CD14-positive monocyte (primary cell): ENCODE results near the gene MAL. TPM values are rescaled to one million over a fixed set of nuclear protein-coding genes. Genes with fewer than 3 reads are reported as not detected.

ENCODE experiments used
- DNase-seq, 3 donors: peaks; one replicate each; pipeline ENCODE4 v3.0.0-alpha.2; 2011 to 2022
- H2AFZ ChIP-seq: 2 replicates; pipeline ENCODE4 v1.6.0; 2012; ENCODE audit warnings: mild to moderate bottlenecking, low read depth, low read length, inconsistent platforms; ENCODE audit not compliant: insufficient read depth, poor library complexity, severe bottlenecking
- H3K27ac ChIP-seq, 2 donors: 1 replicate in 1 of 2; 2 replicates in 1 of 2; pipeline ENCODE4 v1.5.1; 2012 to 2013; ENCODE audit warnings: low read length in 2 of 2, control low read depth in 1 of 2, inconsistent platforms in 1 of 2, low read depth in 1 of 2, mild to moderate bottlenecking in 1 of 2
- H3K27me3 ChIP-seq, 2 donors: one replicate each; pipeline versions ENCODE4 v1.6.0 to v1.6.1; 2011 to 2013; ENCODE audit warnings: low read length in 2 of 2; ENCODE audit not compliant: control insufficient read depth in 2 of 2, insufficient read depth in 2 of 2
- H3K36me3 ChIP-seq, 2 donors: replicated peaks in 1 of 2; 1 replicate in 1 of 2; 2 replicates in 1 of 2; pipeline versions ENCODE4 v1.5.1 to v1.6.1; 2012 to 2013; ENCODE audit warnings: low read length in 2 of 2, control low read depth in 1 of 2, inconsistent platforms in 1 of 2, mild to moderate bottlenecking in 1 of 2; ENCODE audit not compliant: insufficient read depth in 2 of 2, control insufficient read depth in 1 of 2
- H3K4me1 ChIP-seq, 2 donors: 1 replicate in 1 of 2; 2 replicates in 1 of 2; pipeline versions ENCODE4 v1.5.1 to v1.6.1; 2012 to 2013; ENCODE audit warnings: low read length in 2 of 2, control low read depth in 1 of 2, inconsistent platforms in 1 of 2, mild to moderate bottlenecking in 1 of 2, moderate library complexity in 1 of 2; ENCODE audit not compliant: insufficient read depth in 2 of 2, control insufficient read depth in 1 of 2
- H3K4me2 ChIP-seq: replicated peaks from 2 replicates; pipeline ENCODE3; 2012; ENCODE audit warnings: low read length, moderate library complexity, mild to moderate bottlenecking; ENCODE audit not compliant: poor library complexity, severe bottlenecking; ENCODE audit errors: extremely low read depth
- H3K4me3 ChIP-seq, 3 experiments: fragments of 200-600 bp in 1 of 3; sonication (generic) in 1 of 3; replicated peaks in 1 of 3; 1 replicate in 2 of 3; 2 replicates in 1 of 3; pipeline ENCODE4 v1.5.1; 2011 to 2013; ENCODE audit warnings: low read length in 3 of 3, mild to moderate bottlenecking in 3 of 3, control low read depth in 2 of 3, low read depth in 2 of 3, inconsistent platforms in 1 of 3, moderate library complexity in 1 of 3
- H3K79me2 ChIP-seq: 2 replicates; pipeline ENCODE4 v1.6.0; 2012; ENCODE audit warnings: mild to moderate bottlenecking, control low read depth, inconsistent platforms, low read length, moderate library complexity; ENCODE audit not compliant: insufficient read depth
- H3K9ac ChIP-seq: 2 replicates; pipeline ENCODE4 v1.6.0; 2017; ENCODE audit warnings: low read length, mild to moderate bottlenecking; ENCODE audit not compliant: insufficient read depth, poor library complexity, severe bottlenecking
- H3K9me3 ChIP-seq, 2 donors: replicated peaks in 1 of 2; 1 replicate in 1 of 2; 2 replicates in 1 of 2; pipeline versions ENCODE4 v1.5.1 to v1.6.1; 2012 to 2013; ENCODE audit warnings: low read length in 2 of 2, control low read depth in 1 of 2; ENCODE audit not compliant: control insufficient read depth in 1 of 2, insufficient read depth in 1 of 2
- H4K20me1 ChIP-seq: 2 replicates; pipeline ENCODE4 v1.6.0; 2012; ENCODE audit warnings: mild to moderate bottlenecking, low read length, control low read depth, moderate library complexity; ENCODE audit not compliant: insufficient read depth
- H3K27ac Mint-ChIP-seq, 7 donors: one replicate each; pipeline ENCODE4 v1.8.0; 2020; ENCODE audit warnings: mild to moderate bottlenecking in 7 of 7, mixed read lengths in 7 of 7, moderate library complexity in 6 of 7, inconsistent platforms in 2 of 7
- H3K27me3 Mint-ChIP-seq, 3 donors: one replicate each; pipeline ENCODE4 v1.8.0; 2021 to 2022; ENCODE audit warnings: low read depth in 3 of 3, mild to moderate bottlenecking in 3 of 3, mixed read lengths in 3 of 3, moderate library complexity in 3 of 3, inconsistent platforms in 1 of 3
- H3K36me3 Mint-ChIP-seq, 2 donors: one replicate each; pipeline ENCODE4 v1.8.0; 2020; ENCODE audit warnings: mixed read lengths in 2 of 2, inconsistent platforms in 1 of 2, mild to moderate bottlenecking in 1 of 2
- H3K4me1 Mint-ChIP-seq: one replicate; pipeline ENCODE4 v1.8.0; 2020; ENCODE audit warnings: mild to moderate bottlenecking, mixed read lengths
- H3K4me3 Mint-ChIP-seq, 2 donors: one replicate each; pipeline ENCODE4 v1.8.0; 2020; ENCODE audit warnings: mild to moderate bottlenecking in 2 of 2, mixed read lengths in 2 of 2, moderate library complexity in 1 of 2
- H3K9me3 Mint-ChIP-seq, 7 donors: one replicate each; pipeline ENCODE4 v1.8.0; 2020 to 2022; ENCODE audit warnings: mixed read lengths in 7 of 7, mild to moderate bottlenecking in 6 of 7, moderate library complexity in 6 of 7, inconsistent platforms in 2 of 7
- WGBS: methylation state at CpG from one replicate; pipeline ENCODE4 v1.1.5; 2013; ENCODE audit warnings: missing lambda C conversion rate; ENCODE audit not compliant: insufficient coverage; 5-methylcytosine and 5-hydroxymethylcytosine counted together
- intact Hi-C, 2 donors: fragments of 100-400 bp; cut with micrococcal nuclease; formaldehyde crosslinking; loops; one replicate each; pipeline versions ENCODE4 v1.15.0 to v1.15.1; 2023
- polyA plus RNA-seq, 3 donors: library from polyadenylated mRNA; depleted of rRNA in 1 of 3; unstranded in 2 of 3; stranded (reverse) in 1 of 3; fragments of 300-500 nt in 2 of 3; fragments of >200 nt in 1 of 3; fragmentation: Illumina TruSeq in 2 of 3; gene quantifications; 1 replicate in 2 of 3; 2 replicates in 1 of 3; pipeline ENCODE4 v1.2.3, GENCODE V29; 2012 to 2021
- TF ChIP-seq, protein P1 (sequence below): fragments of 200-600 bp; IDR thresholded peaks from one replicate; pipeline ENCODE4 v1.8.0; 2022; ENCODE audit warnings: antibody characterized with exemption, mild to moderate bottlenecking

Gene MAL
- polyA plus RNA-seq, 3 donors: 0.39 to 0.48 TPM; not detected in 1

DNA sequence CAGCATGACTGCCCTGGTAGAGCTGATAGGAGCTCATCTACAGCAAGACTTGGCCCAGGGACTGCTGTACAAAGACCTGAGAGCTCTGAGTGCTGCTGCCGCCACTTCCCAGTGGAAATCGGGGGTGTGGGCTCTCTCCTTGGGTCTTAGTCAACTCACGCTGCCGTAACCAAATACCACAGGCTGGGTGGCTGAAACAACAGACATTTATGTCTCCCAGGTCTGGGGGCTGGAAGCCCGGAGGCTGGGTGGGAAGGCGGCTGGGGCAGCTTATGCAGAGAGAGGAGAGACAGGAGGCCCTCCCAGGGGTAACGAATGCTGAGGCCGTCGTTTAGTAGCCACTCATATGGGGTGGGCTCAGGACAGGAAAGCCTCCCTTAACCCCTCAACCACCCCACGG lies 15.4 kb upstream of the MAL start:
- Mint-ChIP-seq H3K27me3 (peaks cover 3 to 6% (median 4%) of the 10 kb centered on the region in 3 donors), H3K4me1 (peaks cover 2% of the 10 kb centered on the region), H3K36me3 (no peaks in the 10 kb centered on the region), H3K9me3 (no peaks in the 10 kb centered on the region), H3K4me3 (no peak overlapping the region), H3K27ac (no peak overlapping the region)
- no peaks in the 10 kb centered on the region for H3K27me3 ChIP-seq
- no peak overlapping the region for H3K4me2 ChIP-seq
- H3K9me3 ChIP-seq: no peaks in the 10 kb centered on the region
- H2AFZ ChIP-seq: no peak overlapping the region
- H3K27ac ChIP-seq: no peak overlapping the region
- H3K36me3 ChIP-seq: no peaks in the 10 kb centered on the region
- TF ChIP-seq, protein P1, sequence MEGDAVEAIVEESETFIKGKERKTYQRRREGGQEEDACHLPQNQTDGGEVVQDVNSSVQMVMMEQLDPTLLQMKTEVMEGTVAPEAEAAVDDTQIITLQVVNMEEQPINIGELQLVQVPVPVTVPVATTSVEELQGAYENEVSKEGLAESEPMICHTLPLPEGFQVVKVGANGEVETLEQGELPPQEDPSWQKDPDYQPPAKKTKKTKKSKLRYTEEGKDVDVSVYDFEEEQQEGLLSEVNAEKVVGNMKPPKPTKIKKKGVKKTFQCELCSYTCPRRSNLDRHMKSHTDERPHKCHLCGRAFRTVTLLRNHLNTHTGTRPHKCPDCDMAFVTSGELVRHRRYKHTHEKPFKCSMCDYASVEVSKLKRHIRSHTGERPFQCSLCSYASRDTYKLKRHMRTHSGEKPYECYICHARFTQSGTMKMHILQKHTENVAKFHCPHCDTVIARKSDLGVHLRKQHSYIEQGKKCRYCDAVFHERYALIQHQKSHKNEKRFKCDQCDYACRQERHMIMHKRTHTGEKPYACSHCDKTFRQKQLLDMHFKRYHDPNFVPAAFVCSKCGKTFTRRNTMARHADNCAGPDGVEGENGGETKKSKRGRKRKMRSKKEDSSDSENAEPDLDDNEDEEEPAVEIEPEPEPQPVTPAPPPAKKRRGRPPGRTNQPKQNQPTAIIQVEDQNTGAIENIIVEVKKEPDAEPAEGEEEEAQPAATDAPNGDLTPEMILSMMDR: no peak
- no peak for DNase-seq
- no peaks in the 10 kb centered on the region for H3K4me1 ChIP-seq
- no peaks in the 10 kb centered on the region for H3K79me2 ChIP-seq
- intact Hi-C loops: no loop called here
- H3K9ac ChIP-seq: no peak overlapping the region
- H3K4me3 ChIP-seq: no peak overlapping the region
- H4K20me1 ChIP-seq: no peaks in the 10 kb centered on the region
- WGBS: 98% methylated on average over 6 of the region's 10 CpGs

DNA sequence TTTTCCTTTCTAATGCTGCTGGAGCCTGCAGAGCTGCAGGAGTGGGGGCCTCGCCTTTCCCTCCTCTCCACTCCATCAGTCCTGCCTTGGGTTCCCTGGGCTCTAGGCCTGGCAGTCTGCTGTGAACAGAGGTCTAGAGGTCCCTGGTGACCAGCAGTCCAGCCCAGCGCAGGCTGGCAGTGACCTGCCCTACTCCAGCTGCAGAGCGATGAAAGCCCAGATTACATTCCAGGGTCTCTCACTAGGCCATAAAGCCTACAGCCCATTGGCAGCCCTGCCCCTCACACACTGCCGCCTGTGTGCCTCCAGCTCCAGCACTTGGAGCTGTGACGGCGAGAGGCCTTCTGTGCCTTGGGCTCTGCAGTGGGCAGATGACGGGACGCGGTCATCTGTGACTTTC lies 14.8 kb upstream of the MAL start:
- H3K36me3 Mint-ChIP-seq: no peaks in the 10 kb centered on the region
- no peaks in the 10 kb centered on the region for H3K9me3 ChIP-seq
- H3K4me1 ChIP-seq: no peaks in the 10 kb centered on the region
- no peak overlapping the region for H3K4me3 Mint-ChIP-seq
- H3K27ac ChIP-seq: no peak overlapping the region
- H3K36me3 ChIP-seq: no peaks in the 10 kb centered on the region
- H3K4me1 Mint-ChIP-seq: peaks cover 2% of the 10 kb centered on the region
- no peak overlapping the region for H3K4me2 ChIP-seq
- H3K4me3 ChIP-seq: no peak overlapping the region
- H3K27me3 Mint-ChIP-seq: peaks cover 2 to 6% (median 4%) of the 10 kb centered on the region in 3 donors
- TF ChIP-seq, protein P1: no peak
- H3K27ac Mint-ChIP-seq: no peak overlapping the region
- H2AFZ ChIP-seq: no peak overlapping the region
- H4K20me1 ChIP-seq: no peaks in the 10 kb centered on the region
- no peaks in the 10 kb centered on the region for H3K9me3 Mint-ChIP-seq
- H3K79me2 ChIP-seq: no peaks in the 10 kb centered on the region
- WGBS: 94% methylated on average over 4 of the region's 9 CpGs
- intact Hi-C loops: no loop called here
- H3K27me3 ChIP-seq: no peaks in the 10 kb centered on the region
- H3K9ac ChIP-seq: no peak overlapping the region
- DNase-seq: no peak
